HG03469 (cell line): ENCODE data around the gene GUCD1.
A peak's percentile ranks its signal among the peaks of the same experiment; 100 is the strongest.
"Not testable (repeated sequence)": the region's sequence is repeated elsewhere in the genome, so short reads cannot be mapped to it uniquely, and the experiment has no call there.

Experiments used
- ATAC-seq: cut with Tn5 transposase; IDR thresholded peaks from one replicate; pipeline ENCODE4 v1.9.1; 2021; ENCODE audit warnings: mild to moderate bottlenecking, moderate library complexity, moderate number of reproducible peaks; ENCODE audit not compliant: unreplicated experiment

GUCD1 gene

DNA sequence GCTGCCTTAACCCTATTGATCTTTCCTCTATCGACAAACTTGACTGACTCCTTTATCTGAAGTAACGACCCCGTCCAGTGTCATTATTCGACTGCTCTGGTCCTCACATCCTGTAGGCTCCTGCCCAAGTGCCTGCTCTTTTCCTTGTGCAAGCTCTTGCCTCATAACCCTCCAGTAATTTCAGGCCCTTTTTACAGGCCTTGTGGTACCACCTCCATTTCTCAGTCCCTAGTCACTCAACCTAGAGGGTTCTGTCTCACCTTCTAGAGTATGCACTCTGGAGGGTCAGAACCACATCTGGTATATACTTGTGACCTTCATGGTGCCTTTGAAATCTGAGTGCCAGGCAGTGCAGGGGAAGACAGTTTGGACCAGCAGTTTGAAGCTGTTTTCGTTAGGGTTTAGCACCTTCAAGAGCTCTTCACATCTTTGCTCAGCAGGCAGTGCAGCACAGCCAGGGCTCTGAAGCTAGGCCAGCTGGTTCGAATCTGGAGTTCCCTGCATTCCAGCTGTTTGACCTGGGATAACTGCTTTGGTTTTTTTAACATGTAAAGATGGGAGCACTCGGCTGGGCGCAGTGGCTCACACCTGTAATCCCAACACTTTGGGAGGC, 12.1 kb upstream of the GUCD1 start:
- no peak for ATAC-seq

DNA sequence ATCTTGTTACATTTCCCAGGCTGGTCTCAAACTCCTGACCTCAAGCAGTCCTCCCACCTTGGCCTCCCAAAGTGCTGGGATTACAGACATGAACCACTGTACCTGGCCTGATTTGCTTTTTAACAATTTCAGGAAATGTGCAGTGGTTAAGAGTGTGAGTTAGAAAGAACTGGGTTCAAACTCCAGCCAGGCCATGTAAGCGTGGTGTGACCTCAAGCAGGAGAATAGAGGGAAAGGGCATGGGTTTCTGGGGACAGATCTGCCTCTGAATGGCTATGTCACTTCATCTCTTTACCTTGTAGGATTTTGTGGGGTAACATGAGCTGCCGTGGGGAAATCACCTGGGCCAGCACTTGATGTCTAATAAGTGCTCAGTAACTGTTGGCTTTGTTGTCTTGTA, 10.1 kb upstream of the GUCD1 start:
- ATAC-seq: no peak

DNA sequence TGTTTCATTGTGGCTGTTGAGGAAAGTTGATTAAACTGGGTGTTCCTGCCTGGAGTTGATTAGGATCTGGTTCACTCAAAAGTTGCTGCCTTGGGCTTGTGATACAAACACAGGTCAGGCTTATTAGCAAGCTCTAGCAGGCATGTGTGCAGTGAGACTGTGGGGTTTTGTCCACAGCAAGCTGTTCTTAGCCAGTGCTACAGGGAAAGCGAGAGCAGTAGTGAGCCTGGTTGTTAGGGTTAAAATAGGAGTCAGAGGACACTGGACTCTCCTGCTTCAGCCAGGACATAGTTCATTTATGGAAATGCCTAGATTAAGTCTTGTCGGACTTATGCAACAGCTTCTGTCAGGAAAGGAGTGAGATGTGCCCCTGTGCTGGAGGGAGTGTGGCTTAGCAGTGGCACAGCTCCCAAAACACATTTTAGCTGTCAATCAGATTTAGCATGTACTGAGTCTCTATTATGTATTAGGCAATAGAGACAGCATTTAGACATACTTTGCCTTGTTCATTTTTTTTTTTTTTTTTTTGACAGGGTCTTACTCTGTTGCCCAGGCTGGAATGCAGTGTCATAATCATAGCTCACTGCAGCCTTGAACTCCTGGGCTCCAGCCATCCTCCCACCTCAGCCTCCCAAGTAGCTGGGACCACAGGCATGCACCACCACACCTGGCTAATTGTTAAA, 9.6 kb upstream of the GUCD1 start:
- ATAC-seq: no peak

DNA sequence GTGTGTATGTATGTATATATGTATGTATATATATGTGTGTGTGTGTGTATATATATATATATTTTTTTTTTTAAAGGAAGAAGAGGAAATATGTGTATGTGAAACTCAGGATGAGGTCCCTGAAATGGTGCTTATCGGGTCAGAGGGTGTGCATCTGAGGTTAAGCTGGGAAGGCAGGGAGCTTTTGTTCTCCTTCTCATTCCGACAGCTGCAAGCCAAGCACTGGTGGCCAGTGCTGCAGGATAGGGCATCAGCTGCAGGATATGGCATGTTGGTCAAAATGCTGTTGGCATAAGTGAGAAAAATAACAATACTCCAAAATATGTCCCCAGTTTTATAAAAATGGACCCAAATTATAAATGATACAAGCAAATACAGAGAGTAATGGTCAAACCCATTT, 8.3 kb upstream of the GUCD1 start:
- no peak for ATAC-seq

DNA sequence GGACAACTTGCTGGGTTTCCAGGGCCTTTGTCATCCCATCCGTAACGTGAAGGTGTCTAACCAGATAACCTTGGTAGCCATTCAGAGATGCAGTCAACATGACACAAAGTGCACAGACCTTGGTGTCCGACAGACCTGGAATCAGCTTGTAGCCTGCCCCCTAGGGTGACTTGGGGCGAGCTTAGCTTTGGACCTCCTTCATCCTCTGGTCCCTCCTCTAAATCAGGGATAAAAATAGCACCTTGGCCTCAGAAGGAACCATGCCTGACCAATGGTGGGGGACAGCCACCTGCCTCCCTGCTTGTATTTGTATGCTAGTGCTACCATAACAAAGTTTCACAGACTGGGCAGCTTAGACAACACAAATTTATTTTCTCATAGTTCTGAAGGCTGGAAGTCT, 4.5 kb upstream of the GUCD1 start:
- no peak for ATAC-seq

DNA sequence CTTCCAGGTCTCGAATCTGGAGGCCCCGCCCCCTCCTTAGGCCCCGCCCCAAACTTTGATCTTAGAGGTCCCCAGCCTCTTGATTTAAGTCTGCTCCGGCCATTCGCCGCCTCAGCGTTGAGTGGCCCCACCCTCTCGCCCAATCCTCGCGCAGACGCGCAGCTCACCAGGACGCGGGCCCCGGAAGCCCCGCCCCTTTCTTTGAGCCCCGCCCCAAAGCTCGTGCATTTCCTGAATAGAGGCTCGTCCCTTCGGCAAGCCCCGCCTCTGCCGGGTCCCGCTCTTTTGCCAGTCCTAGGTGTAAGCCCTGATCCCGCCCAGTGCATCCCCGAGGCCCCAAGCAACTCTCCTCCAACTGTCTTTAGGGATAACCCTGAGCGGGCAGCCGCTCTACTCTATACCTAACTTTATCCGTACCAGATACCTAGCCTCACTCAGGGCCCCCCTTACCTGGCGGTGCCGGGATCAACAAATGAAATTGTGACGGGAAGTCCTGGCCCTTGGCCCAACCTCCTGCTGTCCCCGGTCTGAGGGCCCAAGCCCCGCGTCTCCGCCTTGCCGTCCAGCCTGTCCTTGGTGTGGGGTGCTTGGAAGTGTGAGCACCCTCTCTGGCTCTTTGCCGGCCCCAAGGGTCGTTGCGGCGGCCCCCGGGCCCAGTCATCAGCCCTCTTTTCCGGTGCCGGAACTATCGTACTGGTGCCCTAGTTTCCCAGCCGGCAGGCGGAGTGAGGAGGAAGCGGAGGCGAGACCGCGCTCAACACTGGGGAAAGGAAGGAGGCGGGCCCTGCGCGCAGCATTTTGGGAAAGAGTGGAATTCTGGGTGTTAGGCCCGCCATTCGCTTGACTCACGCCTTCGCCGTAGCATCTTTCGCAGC, 464 bp upstream of the GUCD1 start, which contains the start of gene SNRPD3:
Gene SNRPD3, plus strand, starts transcription at position 835 of the 875 bp plus-strand sequence. CDS start 1,676 bp downstream, outside the sequence.
- peak; percentile 53 for ATAC-seq

DNA sequence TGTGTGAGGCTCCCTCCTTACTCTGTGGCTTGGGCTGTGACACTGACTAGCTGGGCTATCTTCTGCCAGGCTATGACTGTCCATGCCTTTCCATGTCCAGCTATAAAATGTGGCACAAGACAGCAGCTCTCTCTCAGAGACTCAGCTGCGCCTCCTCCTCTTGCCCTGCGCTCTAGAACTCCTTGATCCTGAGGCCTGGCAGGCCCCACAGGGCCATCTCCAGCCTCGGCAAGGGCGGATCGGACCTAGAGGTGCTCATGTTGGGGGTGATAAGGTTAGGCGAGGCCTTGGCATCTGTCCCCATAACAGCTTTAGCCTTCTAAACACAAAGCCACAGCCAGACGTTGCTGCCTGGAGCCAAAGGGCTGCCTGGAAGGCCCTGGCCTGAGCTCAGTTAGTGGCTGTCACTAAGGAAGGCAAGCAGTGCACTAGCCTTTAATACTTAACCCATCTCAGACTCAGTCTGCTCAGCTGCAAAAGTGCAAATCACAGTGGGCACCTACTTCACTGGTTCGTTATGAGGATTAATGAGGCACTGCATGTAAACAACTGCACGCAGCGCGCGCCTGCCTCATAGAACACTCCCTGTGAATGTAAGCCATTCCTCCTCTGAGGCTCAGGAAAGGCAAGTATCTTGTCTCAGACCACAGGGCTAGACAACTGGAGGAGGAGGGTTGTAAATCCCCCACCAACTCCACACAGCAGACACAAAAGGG, 1.2 kb downstream of the GUCD1 start:
- no peak for ATAC-seq

DNA sequence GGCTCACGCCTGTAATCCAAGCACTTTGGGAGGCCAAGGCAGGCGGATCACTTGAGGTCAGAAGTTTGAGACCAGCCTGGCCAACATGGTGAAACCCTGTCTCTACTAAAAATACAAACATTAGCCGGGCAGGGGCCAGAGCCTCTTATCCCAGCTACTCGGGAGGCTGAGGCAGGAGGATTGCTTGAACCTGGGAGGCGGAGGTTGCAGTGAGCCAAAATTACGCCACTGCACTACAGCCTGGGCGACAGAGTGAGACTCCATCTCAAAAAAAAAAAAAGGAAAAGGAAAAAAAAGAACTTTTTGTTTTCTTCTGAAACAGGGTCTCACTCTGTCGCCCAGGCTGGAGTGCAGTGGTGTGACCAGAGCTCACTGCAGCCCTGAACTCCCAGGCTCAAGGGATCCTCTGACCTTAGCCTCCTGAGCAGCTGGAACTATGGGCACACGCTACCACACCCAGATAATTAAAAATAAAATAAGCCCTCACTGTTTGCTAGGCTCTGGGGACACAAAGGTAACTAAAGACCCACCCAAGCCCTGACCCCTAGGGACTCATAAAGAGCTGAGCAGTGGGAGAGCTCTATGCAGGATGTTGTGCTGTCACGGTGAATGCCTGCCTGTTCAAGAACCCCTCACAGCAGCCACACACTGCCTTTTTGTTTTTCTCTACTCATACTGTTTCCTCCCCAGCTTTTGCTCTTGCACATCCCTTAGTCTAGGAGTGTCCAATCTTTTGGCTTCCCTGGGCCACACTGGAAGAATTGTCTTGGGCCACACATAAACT, 2.2 kb downstream of the GUCD1 start:
- not testable (repeated sequence) for ATAC-seq

DNA sequence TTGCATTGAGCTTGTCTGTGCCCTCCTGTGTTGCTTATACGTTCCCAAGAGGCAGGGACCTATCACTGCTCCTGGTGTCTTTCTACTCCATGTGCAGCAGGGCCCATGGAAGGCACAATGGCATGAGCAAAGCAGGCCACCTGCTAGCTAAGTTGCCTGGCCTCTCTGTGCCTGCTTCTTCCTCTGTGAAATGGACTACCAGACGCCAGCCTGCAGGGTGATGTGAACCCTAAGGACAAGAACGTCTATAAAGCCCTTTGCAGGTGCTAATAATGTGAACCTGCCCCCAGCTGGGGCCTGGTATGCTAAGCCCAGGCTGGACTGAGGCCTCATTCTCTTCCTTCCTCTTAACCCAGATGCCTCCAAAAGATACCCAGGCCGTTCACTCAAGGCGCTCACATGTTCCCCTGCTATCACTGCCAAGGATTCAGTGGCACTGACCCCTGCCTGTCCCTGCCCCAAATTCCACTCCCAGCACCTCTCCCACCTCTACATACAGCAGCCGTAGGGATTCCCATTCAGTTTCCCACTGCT, 4.0 kb downstream of the GUCD1 start:
- no peak for ATAC-seq

DNA sequence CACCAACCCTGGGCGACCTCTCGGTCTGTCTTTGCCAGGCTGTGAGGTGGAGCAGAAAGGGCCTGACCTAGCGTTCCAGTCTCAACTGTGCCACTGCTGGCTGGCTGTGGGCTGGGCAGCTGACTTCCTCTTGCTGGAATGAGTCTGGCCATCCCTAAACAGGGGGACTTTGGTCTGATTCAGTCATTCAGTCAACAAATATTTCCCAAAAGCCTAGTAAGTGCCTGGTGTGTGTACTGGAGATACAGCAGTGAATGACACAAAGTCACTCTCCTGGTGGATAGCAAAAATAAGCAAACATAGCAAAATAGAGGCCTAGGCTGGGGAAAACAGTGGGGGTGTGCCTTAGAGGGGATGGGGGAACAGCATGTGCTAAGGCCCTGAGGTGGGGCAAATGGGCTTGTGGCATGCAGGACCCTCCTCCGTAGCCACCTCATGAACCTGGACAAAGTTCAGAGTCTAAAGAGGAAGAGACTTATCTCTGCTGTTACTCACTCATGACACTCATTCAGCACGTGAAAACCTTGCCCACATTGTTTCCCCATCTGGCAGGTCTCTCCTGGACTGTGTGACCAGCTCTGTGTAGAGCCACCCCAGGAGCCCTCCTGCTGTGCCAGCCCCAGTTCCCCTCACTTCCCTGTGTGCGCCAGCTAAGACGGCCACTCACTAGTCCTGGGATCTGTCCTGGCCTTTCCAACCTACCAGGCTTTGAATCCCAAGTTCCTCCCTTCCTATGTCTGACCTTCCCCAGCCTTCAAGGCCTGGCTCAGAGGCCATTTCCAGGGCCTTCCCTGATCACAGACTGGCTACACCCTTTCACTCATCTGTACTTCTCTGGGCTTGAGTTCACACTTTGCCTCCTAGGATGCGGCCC, 4.7 kb downstream of the GUCD1 start:
- no peak for ATAC-seq

DNA sequence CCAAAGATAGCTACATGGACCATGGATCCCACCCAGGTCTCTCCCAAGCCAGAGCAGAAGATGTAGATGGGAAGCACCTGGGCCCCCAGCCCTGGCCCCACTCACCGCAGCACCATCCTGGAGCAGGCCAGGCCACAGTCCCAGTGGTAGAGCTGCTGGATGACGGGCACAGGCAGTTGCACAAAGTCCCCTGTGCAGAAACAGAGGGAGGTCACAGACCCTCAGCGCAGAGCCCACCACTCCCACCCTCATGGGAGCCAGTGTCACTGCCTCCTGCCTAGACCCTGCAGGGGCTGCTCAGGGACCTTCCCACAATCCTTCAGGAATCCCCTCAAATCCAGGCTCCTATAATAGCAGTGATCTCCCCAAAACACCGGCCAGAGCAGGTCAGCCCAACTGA, 6.1 kb downstream of the GUCD1 start:
- no peak for ATAC-seq

DNA sequence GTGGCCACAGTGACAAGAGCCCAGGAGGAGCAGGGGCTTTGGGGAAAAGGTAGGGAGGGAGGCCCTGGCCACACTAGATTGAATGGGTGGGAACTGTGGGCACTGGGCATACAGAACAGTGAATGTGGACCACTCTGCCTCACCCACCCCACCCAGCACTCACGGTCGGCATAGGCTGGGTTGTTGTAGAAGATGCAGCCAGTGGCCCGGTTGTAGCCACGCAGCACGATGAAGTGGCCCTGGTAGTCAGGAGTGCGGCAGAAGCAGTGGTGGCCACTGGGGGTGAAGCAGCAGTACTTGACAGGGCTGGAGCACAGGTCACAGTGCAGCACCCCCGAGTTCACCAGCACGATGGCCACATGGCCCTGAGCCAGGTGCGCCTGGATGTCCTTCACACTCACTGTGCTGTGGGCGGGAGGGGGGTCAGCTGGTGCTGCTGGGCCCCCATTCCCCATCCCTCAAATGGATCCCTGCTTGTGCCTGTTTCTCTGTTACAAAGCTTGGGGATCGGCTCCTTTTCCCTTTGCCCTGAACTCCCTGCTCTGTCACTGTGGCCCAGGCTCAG, 11.2 kb downstream of the GUCD1 start:
- ATAC-seq: no peak

DNA sequence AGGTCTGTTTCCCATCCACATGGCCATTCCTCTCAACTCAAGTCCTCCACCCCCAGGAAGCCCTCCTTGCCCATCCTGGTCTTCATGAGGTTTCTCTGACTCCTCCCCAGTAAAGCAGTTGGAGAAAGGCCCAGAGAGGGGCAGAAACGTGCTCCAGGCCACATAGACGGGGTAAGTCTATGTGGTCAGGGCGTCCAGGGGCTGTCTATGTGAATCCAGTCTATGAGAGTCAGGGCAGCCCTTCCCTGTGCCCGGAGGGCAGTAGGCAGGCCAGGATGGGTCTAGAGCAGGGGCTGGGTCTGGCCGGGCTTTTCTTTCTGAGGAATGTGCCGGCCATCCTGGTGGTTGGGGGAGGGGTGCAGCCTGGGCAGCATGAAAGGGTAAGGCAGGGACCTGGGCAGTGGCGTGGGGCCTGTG, 11.7 kb downstream of the GUCD1 start:
- no peak for ATAC-seq

DNA sequence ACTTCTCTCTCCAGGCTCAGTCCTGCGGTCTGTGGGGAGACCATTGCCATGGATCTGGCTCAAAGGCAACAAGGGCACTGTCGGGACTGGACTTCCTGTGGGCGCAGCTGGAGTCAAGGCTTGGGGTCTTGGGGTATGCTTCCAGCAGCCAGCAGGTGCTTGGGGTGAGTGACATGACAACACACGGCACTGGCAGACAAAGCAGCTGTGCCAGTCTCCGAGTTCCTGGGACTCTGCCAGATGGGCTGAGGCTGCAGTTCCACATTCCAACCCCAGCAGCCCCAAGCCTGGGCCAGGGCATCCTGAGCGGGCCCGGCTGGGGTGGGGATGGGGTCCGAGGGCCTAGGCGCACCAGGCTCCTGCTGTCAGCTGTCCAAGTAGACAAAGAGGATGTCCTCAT, 12.3 kb downstream of the GUCD1 start:
- ATAC-seq: no peak

DNA sequence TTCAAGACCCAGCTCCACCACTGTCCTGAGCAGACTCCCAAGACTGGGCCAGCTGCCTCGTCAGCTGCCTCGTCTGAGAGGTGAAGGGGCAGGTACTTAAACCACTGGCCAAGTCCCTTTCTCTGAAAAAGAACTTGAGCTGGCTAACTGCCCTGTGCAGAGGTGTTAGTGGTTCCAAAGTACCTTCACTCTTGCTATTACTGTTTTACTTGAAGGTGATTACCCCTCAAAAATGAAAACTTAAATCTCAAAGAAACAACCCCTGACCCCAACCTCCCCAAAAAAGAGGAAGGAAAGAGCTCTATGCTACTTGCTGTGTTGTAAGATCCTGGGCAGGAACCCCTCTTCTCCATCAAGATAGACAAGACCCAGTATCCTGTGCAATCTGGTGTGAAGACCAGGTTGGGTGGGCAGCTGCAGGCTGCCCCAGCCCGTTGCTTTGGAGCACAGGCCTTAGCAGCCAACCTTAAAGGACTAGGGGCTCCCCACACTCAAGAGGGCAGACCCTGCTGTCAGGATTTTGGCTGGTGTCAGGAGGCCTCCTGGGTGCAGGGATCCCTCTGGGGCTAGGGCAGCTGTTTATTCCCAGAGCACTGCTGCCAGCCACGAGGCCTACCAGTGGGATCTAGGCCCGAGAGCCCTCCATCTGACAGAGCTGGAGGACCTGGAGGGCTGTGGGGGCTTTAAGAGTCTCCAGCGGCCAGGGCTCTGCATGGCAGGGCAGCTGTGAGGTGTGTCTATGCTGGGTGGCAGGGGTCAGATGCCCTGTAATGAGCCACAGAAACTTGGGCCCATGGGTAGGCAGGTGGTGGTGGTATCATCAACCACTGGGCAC, 13.0 kb downstream of the GUCD1 start:
- no peak for ATAC-seq

DNA sequence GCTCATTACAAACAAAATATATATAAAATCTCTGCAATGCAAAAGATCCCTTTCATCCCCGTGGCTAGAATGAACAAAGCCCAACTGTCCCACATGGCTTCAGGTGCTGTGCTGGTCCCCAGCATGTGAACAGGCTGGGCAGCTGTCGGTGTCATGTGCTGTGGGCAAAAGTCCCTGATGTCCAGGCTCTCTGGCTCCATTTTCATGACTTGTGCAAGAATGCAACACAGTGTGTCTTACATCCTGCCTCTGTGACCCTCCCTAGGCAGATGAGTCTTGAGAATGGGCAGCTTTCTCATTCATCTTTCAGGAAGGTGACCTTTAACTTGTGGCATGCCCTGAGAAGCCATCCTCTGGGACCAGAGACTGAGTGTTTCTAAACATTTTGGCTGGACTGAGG, 14.5 kb downstream of the GUCD1 start:
- no peak for ATAC-seq

DNA sequence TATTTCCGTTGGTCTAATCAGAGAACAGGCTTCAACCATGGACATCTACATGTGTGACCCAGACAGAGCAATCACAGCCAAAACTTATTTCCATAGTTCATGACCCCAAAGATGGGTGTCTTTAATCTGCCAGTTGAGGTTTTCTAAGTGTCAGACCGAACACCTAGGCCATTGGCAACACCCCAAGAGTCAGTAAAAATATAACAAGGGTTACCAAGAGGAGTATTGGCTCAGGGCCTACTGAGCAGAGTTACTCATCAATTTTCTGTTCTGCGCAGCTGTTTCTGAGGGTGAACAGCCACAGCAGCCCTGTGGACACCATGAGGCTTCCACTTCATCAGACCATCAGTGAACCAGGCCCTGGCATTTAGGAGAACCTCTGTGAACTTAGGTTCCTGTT, 18.8 kb downstream of the GUCD1 start:
- ATAC-seq: no peak

DNA sequence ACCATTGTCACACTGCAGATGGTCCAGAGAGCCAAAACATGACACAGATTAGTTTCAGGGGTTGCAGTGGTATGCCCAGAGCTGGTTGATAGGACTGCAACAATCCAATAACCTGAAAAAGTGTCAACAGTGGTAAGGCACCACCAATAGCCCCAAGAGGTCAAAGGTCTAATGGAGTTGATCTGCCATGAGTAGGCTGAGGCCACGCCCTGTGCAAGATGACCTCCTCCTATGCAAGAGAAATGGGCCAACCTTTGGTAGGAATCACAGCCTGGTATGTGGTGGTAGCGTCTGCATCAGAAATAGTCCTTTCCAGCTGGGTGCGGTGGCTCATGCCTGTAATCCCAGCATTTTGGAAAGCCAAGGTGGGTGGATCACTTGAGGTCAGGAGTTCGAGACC, 19.6 kb downstream of the GUCD1 start:
- ATAC-seq: no peak
